ENCODE results near the gene ZNF700. TPM values are rescaled to one million over a fixed set of nuclear protein-coding genes. Genes with fewer than 3 reads are reported as not detected.
"Not testable (repeated sequence)": the region's sequence is repeated elsewhere in the genome, so short reads cannot be mapped to it uniquely, and the experiment has no call there.

Gene ZNF700
- total RNA-seq, 1 experiment from 2014 or later = 9.3 TPM

DNA sequence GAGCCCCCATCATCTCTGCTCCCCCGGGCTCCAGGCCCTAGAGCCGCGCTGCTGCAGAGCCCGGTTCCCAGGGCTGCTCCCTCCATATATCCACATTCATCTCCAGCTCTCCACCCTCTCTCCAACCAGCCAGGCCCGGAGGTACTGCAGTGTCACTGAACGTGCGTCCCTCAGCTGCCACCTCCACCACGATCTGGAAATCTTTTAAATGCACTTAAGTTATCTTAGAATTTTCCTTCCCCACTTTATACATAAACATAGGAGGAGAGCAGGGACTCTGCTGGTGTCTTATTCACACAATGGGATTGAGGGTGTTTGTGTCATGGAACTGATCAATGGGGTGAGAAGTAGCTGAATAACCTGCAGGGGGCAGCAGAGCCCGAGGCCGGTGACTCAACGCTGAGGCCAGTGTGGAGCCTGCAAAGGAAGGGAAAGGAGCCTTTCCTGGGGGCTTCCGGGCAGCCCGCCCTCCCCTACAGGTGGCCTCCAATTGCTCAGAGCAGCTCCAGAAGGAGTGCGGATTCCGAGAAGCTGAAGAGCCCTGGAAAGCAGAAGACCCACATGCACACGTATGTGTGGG lies 45.1 kb upstream of the ZNF700 start:
- DNase-seq (ENCODE audit: low read depth, low spot score); H3K4me3 ChIP-seq (replicated peaks in 1 of 2; ENCODE audit: low read depth in 1 of 2, low read length in 2 of 2); H3K36me3 ChIP-seq (ENCODE audit: control insufficient read depth in 1 of 2, insufficient read depth in 2 of 2, low read length in 2 of 2); H3K4me1 ChIP-seq (ENCODE audit: control insufficient read depth in 1 of 2, insufficient read depth in 2 of 2, low read length in 2 of 2); H3K4me2 ChIP-seq (ENCODE audit: low read length); H3K27ac ChIP-seq (ENCODE audit: low read depth, low read length); H3K9ac ChIP-seq (ENCODE audit: low read length); H3K9me2 ChIP-seq (ENCODE audit: insufficient read depth); ATAC-seq; H3K79me2 ChIP-seq (ENCODE audit: insufficient read depth, low read length); POLR2A ChIA-PET; H3K9me3 ChIP-seq (ENCODE audit: control insufficient read depth in 1 of 2, insufficient read depth in 1 of 2, low read depth in 1 of 2, low read length in 2 of 2); BruUV-seq (replicated peaks); H2AFZ ChIP-seq (ENCODE audit: low read depth, low read length, poor library complexity, severe bottlenecking); intact Hi-C loops (cut with micrococcal nuclease); H4K20me1 ChIP-seq (ENCODE audit: insufficient read depth); H3K27me3 ChIP-seq (ENCODE audit: insufficient read depth, low read length); RAD21 ChIA-PET (ENCODE audit: low non-redundant PET in 1 of 2, low total read pairs in 2 of 2, uncharacterized antibody in 2 of 2, unreplicated experiment in 2 of 2): not testable (repeated sequence)
- TF ChIP-seq, protein P1, sequence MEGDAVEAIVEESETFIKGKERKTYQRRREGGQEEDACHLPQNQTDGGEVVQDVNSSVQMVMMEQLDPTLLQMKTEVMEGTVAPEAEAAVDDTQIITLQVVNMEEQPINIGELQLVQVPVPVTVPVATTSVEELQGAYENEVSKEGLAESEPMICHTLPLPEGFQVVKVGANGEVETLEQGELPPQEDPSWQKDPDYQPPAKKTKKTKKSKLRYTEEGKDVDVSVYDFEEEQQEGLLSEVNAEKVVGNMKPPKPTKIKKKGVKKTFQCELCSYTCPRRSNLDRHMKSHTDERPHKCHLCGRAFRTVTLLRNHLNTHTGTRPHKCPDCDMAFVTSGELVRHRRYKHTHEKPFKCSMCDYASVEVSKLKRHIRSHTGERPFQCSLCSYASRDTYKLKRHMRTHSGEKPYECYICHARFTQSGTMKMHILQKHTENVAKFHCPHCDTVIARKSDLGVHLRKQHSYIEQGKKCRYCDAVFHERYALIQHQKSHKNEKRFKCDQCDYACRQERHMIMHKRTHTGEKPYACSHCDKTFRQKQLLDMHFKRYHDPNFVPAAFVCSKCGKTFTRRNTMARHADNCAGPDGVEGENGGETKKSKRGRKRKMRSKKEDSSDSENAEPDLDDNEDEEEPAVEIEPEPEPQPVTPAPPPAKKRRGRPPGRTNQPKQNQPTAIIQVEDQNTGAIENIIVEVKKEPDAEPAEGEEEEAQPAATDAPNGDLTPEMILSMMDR (IDR thresholded peaks at IDR 0.05 in 2 of 3, conservative IDR thresholded peaks at IDR 0.05 in 1 of 3; ENCODE audit: borderline replicate concordance in 1 of 3, insufficient read depth in 1 of 3, low read depth in 2 of 3, low read length in 2 of 3) = peak in 1 of 3 experiments; percentile 7; a peak in 1 of 6 replicates
- CTCF ChIA-PET = interaction anchor here (1.4 kb wide), 1 partner anchor 109 kb away, joined by 4 read pairs; no protein-coding TSS in a partner anchor

DNA sequence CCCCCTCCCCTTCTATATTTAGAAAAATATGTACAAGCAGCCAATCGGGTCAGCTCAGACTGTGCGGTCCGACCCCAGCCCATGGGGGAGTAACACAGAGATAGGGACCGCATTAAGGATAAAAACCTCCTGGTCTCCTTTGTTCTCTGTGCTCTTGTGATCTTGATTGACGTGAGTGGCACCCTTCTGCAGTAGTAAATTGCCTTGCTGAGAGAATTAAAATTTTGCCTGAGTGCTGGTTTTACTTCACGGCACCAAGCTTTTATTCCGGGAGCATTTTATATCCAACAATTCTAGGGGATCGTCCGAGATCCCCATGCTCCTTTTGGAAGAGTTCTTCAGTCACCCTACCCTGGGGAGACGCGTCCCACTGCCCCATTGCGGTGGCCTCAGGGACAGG lies 44.3 kb upstream of the ZNF700 start:
- Histone ChIP-seq H3K9ac (ENCODE audit: low read length) (no peak overlapping the region), H3K4me1 (ENCODE audit: control insufficient read depth in 1 of 2, insufficient read depth in 2 of 2, low read length in 2 of 2) (no peaks in the 10 kb centered on the region), H3K27ac (ENCODE audit: low read depth, low read length) (no peak overlapping the region), H4K20me1 (ENCODE audit: insufficient read depth) (no peaks in the 10 kb centered on the region), H3K9me2 (ENCODE audit: insufficient read depth) (no peaks in the 10 kb centered on the region), H3K79me2 (ENCODE audit: insufficient read depth, low read length) (no peaks in the 10 kb centered on the region), H3K9me3 (ENCODE audit: control insufficient read depth in 1 of 2, insufficient read depth in 1 of 2, low read depth in 1 of 2, low read length in 2 of 2) (peaks cover 0 to 3% of the 10 kb centered on the region in 2 experiments; a peak in 2 of 4 replicates), H3K4me2 (ENCODE audit: low read length) (no peak overlapping the region), H3K36me3 (ENCODE audit: control insufficient read depth in 1 of 2, insufficient read depth in 2 of 2, low read length in 2 of 2) (no peaks in the 10 kb centered on the region), H2AFZ (ENCODE audit: low read depth, low read length, poor library complexity, severe bottlenecking) (no peak overlapping the region), H3K27me3 (ENCODE audit: insufficient read depth, low read length) (no peaks in the 10 kb centered on the region), H3K4me3 (replicated peaks in 1 of 2; ENCODE audit: low read depth in 1 of 2, low read length in 2 of 2) (no peak overlapping the region)
- TF ChIP-seq POLR2AphosphoS5 (IDR thresholded peaks at IDR 0.05; ENCODE audit: low read depth, low read length) (no peak), SP1 (IDR thresholded peaks at IDR 0.05; ENCODE audit: low read depth) (no peak), EGR1 (IDR thresholded peaks at IDR 0.05; ENCODE audit: low read depth) (no peak), CBX3 (IDR thresholded peaks at IDR 0.05; ENCODE audit: low read depth) (no peak), ZFX (IDR thresholded peaks at IDR 0.05) (no peak), SIN3A (IDR thresholded peaks at IDR 0.05; ENCODE audit: low read depth) (no peak), TCF7L2 (IDR thresholded peaks at IDR 0.05; ENCODE audit: borderline replicate concordance, extremely low read depth, insufficient read depth, insufficient read length) (no peak), RAD21 (IDR thresholded peaks at IDR 0.05; ENCODE audit: low read depth) (no peak), POLR2A (IDR thresholded peaks at IDR 0.05; ENCODE audit: borderline replicate concordance, extremely low read depth, insufficient read depth, insufficient read length) (no peak), FOSL1 (IDR thresholded peaks at IDR 0.05; ENCODE audit: low read depth) (no peak), ELF1 (IDR thresholded peaks at IDR 0.05; ENCODE audit: borderline replicate concordance, low read depth) (no peak)
- TF ChIP-seq, protein P2, sequence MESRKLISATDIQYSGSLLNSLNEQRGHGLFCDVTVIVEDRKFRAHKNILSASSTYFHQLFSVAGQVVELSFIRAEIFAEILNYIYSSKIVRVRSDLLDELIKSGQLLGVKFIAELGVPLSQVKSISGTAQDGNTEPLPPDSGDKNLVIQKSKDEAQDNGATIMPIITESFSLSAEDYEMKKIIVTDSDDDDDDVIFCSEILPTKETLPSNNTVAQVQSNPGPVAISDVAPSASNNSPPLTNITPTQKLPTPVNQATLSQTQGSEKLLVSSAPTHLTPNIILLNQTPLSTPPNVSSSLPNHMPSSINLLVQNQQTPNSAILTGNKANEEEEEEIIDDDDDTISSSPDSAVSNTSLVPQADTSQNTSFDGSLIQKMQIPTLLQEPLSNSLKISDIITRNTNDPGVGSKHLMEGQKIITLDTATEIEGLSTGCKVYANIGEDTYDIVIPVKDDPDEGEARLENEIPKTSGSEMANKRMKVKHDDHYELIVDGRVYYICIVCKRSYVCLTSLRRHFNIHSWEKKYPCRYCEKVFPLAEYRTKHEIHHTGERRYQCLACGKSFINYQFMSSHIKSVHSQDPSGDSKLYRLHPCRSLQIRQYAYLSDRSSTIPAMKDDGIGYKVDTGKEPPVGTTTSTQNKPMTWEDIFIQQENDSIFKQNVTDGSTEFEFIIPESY (IDR thresholded peaks at IDR 0.05; ENCODE audit: extremely low read depth, insufficient replicate concordance, low read length) = no peak
- TF ChIP-seq, protein P3, sequence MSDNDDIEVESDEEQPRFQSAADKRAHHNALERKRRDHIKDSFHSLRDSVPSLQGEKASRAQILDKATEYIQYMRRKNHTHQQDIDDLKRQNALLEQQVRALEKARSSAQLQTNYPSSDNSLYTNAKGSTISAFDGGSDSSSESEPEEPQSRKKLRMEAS (IDR thresholded peaks at IDR 0.05) = no peak
- ATAC-seq (no peak), DNase-seq (ENCODE audit: low read depth, low spot score) (no peak)
- ChIA-PET CTCF (interaction anchor here (1.3 kb wide), 1 partner anchor 108 kb away, joined by 4 read pairs; no protein-coding TSS in a partner anchor), RAD21 (ENCODE audit: low non-redundant PET in 1 of 2, low total read pairs in 2 of 2, uncharacterized antibody in 2 of 2, unreplicated experiment in 2 of 2) (interaction anchor here in 1 of 2 experiments (0.6 kb wide), 1 partner anchor 836 kb away, joined by 3 read pairs; no protein-coding TSS in a partner anchor), POLR2A (no interaction called here)
- intact Hi-C loops (cut with micrococcal nuclease) = no loop called here
- BruUV-seq (replicated peaks) = no TSS peak
